GM12874 (cell line): ENCODE measurements around the gene SPINK4.

ENCODE experiments used
- CTCF ChIP-seq: IDR thresholded peaks from 2 replicates; pipeline ENCODE4 v1.5.1; 2011; ENCODE audit warnings: low read depth, mild to moderate bottlenecking, control low read depth, low read length, moderate library complexity; ENCODE audit not compliant: insufficient read depth

SPINK4 gene

GRCh38 chr9:33295571-33295970, 55.6 kb downstream of the SPINK4 start:
- TF ChIP-seq CTCF, result no peak

GRCh38 chr9:33297432-33297831, 57.5 kb downstream of the SPINK4 start:
- TF ChIP-seq CTCF, result no peak
